Natural killer cell (primary cell): ENCODE data around the gene RWDD2A. TPM values are rescaled to one million over a fixed set of nuclear protein-coding genes. Genes with fewer than 3 reads are reported as not detected.

Experiments
- ATAC-seq, 3 donors: fragments of 150-1000 bp in 2 of 3; fragments of 200-7000 bp in 1 of 3; cut with Tn5 transposase; 1 replicate in 1 of 3; 2 replicates in 2 of 3; pipeline ENCODE4 v1.10.0; 2021; ENCODE audit warnings: mild to moderate bottlenecking in 2 of 3, moderate library complexity in 2 of 3
- DNase-seq, 2 donors: peaks; one replicate each; pipeline versions ENCODE4 v3.0.0 to v3.0.0-alpha.2; 2013 to 2021; ENCODE audit warnings: mixed read lengths in 1 of 2
- H3K27ac ChIP-seq: one replicate; pipeline ENCODE4 v1.5.1; 2013; ENCODE audit warnings: mild to moderate bottlenecking, low read length
- H3K27me3 ChIP-seq: one replicate; pipeline ENCODE4 v1.6.1; 2013; ENCODE audit warnings: low read length; ENCODE audit not compliant: control insufficient read depth, insufficient read depth
- H3K36me3 ChIP-seq: one replicate; pipeline ENCODE4 v1.6.1; 2013; ENCODE audit warnings: low read length; ENCODE audit not compliant: control insufficient read depth, insufficient read depth
- H3K4me1 ChIP-seq: one replicate; pipeline ENCODE4 v1.6.1; 2013; ENCODE audit warnings: low read length; ENCODE audit not compliant: control insufficient read depth, insufficient read depth
- H3K4me3 ChIP-seq: one replicate; pipeline ENCODE4 v1.5.1; 2013; ENCODE audit warnings: low read length
- H3K9me3 ChIP-seq: one replicate; pipeline ENCODE4 v1.6.1; 2013; ENCODE audit warnings: low read length; ENCODE audit not compliant: control insufficient read depth, insufficient read depth
- H3K27ac Mint-ChIP-seq, 2 donors: one replicate each; pipeline ENCODE4 v1.8.0; 2022; ENCODE audit warnings: mild to moderate bottlenecking in 2 of 2, mixed read lengths in 2 of 2, moderate library complexity in 1 of 2
- H3K27me3 Mint-ChIP-seq, 2 donors: one replicate each; pipeline ENCODE4 v1.8.0; 2022; ENCODE audit warnings: low read depth in 2 of 2, mixed read lengths in 2 of 2
- H3K36me3 Mint-ChIP-seq: one replicate; pipeline ENCODE4 v1.8.0; 2022; ENCODE audit warnings: mixed read lengths
- H3K4me1 Mint-ChIP-seq, 2 donors: one replicate each; pipeline ENCODE4 v1.8.0; 2022; ENCODE audit warnings: mixed read lengths in 2 of 2
- H3K4me3 Mint-ChIP-seq: one replicate; pipeline ENCODE4 v1.8.0; 2022; ENCODE audit warnings: mild to moderate bottlenecking, moderate library complexity, mixed read lengths
- H3K9me3 Mint-ChIP-seq, 2 donors: one replicate each; pipeline ENCODE4 v1.8.0; 2022; ENCODE audit warnings: mixed read lengths in 2 of 2
- CTCF ChIP-seq: fragments of 200-600 bp; IDR thresholded peaks from one replicate; pipeline ENCODE4 v1.8.0; 2022; ENCODE audit warnings: antibody characterized with exemption
- WGBS: methylation state at CpG from one replicate; pipeline ENCODE4 v1.1.7; 2013; ENCODE audit warnings: missing lambda C conversion rate; ENCODE audit not compliant: insufficient coverage; 5-methylcytosine and 5-hydroxymethylcytosine counted together
- intact Hi-C: fragments of 100-400 bp; cut with micrococcal nuclease; formaldehyde crosslinking; loops from one replicate; pipeline ENCODE4 v1.14.2; 2022
- total RNA-seq, 4 donors: library from RNA; stranded (reverse); fragments of 120-200 nt in 1 of 4; gene quantifications; one replicate each; pipeline versions ENCODE4 v1.2.3 to v1.2.4, GENCODE V29; 2013 to 2022

Gene RWDD2A
- 1 to 10 TPM in 1 of 3 donors, under 1 TPM in 2; 0.86 to 1.1 (median 0.93) TPM for total RNA-seq
- 1.4 TPM for total RNA-seq (2013)

GRCh38 chr6:83192871-83193746, at the start of gene RWDD2A, which contains the start of gene PGM3:
Gene RWDD2A (plus strand): TSS chr6:83193357. CDS start chr6:83194452, 1,095 bp downstream.
Gene PGM3 (minus strand): TSS chr6:83193265. CDS start chr6:83191012, 2,253 bp downstream.
- Mint-ChIP-seq H3K27ac (peak within 1 kb of the TSS; percentile 90 to 99), H3K9me3 (no peaks in the 10 kb centered on the region), H3K4me3 (peak within 1 kb of the TSS; percentile 99), H3K4me1 (peaks cover 18 to 20% of the 10 kb centered on the region in 2 donors), H3K27me3 (no peaks in the 10 kb centered on the region), H3K36me3 (no peaks in the 10 kb centered on the region)
- Histone ChIP-seq H3K36me3 (no peaks in the 10 kb centered on the region), H3K9me3 (no peaks in the 10 kb centered on the region), H3K27ac (peak within 1 kb of the TSS; percentile 48), H3K4me1 (peaks cover 19% of the 10 kb centered on the region), H3K4me3 (peak within 1 kb of the TSS; percentile 73), H3K27me3 (no peaks in the 10 kb centered on the region)
- DNase-seq = peak; percentile 90 to 95
- intact Hi-C loops = loop anchor here (1.0 kb wide), 2 partner anchors 126 to 945 kb away; partner anchors contain the start of gene DOP1A
- no peak for TF ChIP-seq CTCF
- ATAC-seq = peak; percentile 97 to 98 (median 97)
- under 1% methylated on average over 88 of the region's 88 CpGs for WGBS

- no peaks in the 10 kb centered on the region for H3K9me3 ChIP-seq
- H3K36me3 ChIP-seq = peaks cover 52% of the 10 kb centered on the region
- peaks cover 7% of the 10 kb centered on the region for H3K36me3 Mint-ChIP-seq
These were observed 42.0 kb upstream of the RWDD2A start for GRCh38 chr6:83151114-83151513.

DNA sequence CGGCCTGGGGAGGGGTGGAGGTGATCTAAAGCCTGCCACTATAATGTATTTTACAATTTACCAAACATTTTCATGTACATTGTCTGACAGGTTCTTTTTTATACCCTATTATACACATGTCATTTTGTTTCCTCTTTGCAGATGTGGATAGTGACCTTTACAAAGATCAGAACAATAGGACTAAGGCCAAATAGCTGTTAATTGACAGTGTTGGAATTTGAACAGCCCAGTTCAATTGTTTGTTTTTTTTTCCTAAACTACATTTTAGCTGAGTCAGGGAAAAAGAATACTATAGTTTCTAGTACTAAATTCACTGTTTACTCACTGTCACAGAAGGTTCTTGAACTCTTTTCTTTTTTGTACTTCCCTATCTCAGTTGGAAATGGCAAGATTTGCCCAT, 40.2 kb upstream of the RWDD2A start:
- Mint-ChIP-seq H3K4me1 (no peaks in the 10 kb centered on the region), H3K4me3 (no peak overlapping the region), H3K27ac (no peak overlapping the region), H3K36me3 (peaks cover 17% of the 10 kb centered on the region), H3K9me3 (no peaks in the 10 kb centered on the region), H3K27me3 (no peaks in the 10 kb centered on the region)
- no peak for TF ChIP-seq CTCF
- H3K27me3 ChIP-seq = no peaks in the 10 kb centered on the region
- peaks cover 58% of the 10 kb centered on the region for H3K36me3 ChIP-seq
- intact Hi-C loops = no loop called here
- no peak overlapping the region for H3K27ac ChIP-seq
- H3K4me3 ChIP-seq = no peak overlapping the region
- ATAC-seq (no peak), DNase-seq (no peak)
- no peaks in the 10 kb centered on the region for H3K9me3 ChIP-seq
- WGBS = no CpG with 5 or more reads among the region's 1 CpG
- no peaks in the 10 kb centered on the region for H3K4me1 ChIP-seq

More at GRCh38 chr6:83151114-83151513, 42.0 kb upstream of the RWDD2A start:
- Histone ChIP-seq H3K27me3 (no peaks in the 10 kb centered on the region), H3K4me3 (no peak overlapping the region), H3K4me1 (no peaks in the 10 kb centered on the region), H3K27ac (no peak overlapping the region)
- Mint-ChIP-seq H3K9me3 (no peaks in the 10 kb centered on the region), H3K4me1 (no peaks in the 10 kb centered on the region), H3K27ac (no peak overlapping the region), H3K27me3 (no peaks in the 10 kb centered on the region), H3K4me3 (no peak overlapping the region)
- 100% methylated on average over 2 of the region's 2 CpGs for WGBS
- ATAC-seq = no peak
- no peak for TF ChIP-seq CTCF
- no peak for DNase-seq
- intact Hi-C loops = no loop called here
